DMS 273 treated with DMSO at 0.1 percent for 48 hours (cell line): Measurements from ENCODE around the gene RPA1.
"Not testable (repeated sequence)": the region's sequence is repeated elsewhere in the genome, so short reads cannot be mapped to it uniquely, and the experiment has no call there.

Experiments
- DNase-seq: peaks from one replicate; lab custom pipeline; 2025; lab: John Stamatoyannopoulos, UW

The RPA1 gene

DNA sequence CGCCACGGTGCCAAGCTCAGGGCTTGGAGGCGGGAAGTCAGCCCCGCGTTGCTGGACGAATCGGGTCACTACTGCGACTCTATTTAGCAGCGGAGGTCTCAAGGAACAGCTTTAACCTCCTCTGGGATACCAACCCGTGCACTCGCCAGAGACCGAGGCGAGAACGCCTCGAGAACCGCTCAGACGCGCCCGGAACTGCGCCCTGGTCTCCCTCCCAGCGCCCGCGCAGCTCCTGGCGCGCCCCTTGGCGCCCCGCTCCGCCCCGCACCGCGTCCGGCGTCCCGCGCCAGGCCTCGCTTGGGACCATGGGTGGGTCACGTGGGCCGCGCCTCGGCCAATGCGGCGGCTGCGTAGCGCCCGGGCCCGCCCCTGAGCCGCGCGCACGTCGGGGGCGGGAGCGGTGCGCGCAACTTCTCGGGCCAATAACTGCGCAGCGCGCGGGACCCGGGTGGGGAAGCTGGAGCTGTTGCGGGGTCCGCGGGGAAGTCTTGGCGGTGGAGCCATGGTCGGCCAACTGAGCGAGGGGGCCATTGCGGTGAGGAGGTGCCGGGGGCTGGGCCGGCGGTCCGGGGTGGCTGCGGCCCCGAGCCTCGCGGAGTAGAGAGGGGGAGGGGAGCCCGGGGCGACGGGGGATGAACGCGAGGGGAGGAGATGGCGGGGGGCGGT, at the start of gene RPA1, which contains the start of gene SMYD4:
Gene RPA1 (plus strand): TSS at position 414 of the 666 bp plus-strand sequence. CDS start 89 bp downstream, at position 503.
Gene SMYD4 (minus strand): TSS at position 311 of the 666 bp plus-strand sequence. CDS start 1,908 bp downstream, outside the sequence.
- DNase-seq, result peak; percentile 58

- no peak for DNase-seq
These were observed 47.6 kb upstream of the RPA1 start for GRCh38 chr17:1782171-1782567.

- no peak for DNase-seq
These were observed 46.5 kb upstream of the RPA1 start for GRCh38 chr17:1783271-1783670.

DNA sequence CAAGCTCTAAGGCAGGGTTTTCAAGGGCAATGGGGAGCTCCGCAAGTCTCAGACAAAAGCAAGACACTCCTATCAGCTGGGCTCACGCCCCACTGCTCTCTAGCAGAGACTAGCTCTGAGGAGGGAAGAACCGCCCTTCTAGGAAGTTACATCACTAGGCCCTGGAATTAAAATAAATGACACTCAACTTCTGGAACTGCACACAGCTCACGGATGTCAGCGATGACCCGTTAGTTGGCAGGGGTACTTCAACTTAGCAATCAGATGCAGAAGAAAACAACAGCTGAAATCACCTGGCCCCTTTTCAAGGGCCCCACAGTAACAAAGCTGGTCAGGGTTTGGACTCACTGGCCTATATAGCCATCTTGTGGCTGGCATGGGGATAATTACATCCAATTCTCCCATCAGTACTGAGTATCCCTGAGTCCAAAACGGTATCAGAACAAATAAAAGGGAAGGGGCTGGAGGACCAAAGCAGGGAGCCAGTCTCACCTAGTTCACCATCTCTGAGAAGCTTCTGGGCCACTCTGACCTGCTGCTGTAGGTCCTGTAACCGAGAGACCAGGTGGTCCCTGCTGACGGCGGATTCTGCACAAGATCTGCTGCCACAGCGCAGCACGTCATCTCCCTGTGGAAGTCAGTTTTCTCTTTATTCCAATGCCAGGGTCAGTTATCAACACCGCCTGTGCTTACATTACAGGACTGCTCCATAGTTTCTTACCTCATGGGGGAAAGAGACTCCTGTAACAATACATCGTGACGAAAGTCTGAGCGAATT, 45.8 kb upstream of the RPA1 start:
- no peak for DNase-seq

DNA sequence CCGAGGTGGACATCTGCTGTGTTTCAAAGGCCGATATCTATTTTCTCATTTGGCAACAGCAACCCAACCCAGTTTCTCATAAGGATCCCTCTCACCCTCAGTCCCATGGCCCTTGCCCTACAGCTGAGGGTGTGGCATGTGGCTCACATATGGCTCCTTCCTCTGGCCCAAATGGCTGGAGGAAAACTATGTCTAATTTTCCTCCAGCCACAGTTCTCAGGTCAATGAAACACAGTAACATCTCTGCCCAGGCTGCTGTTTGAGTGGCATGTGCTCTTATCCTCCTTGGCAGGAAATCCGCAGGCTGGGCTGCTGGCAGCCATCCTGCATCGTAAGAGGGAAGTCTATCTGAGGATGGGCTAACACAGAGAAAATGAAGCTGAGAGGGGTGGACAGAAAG, 43.9 kb upstream of the RPA1 start:
- DNase-seq, result no peak

- no peak for DNase-seq
These were observed 43.1 kb upstream of the RPA1 start for GRCh38 chr17:1786708-1787107.

DNA sequence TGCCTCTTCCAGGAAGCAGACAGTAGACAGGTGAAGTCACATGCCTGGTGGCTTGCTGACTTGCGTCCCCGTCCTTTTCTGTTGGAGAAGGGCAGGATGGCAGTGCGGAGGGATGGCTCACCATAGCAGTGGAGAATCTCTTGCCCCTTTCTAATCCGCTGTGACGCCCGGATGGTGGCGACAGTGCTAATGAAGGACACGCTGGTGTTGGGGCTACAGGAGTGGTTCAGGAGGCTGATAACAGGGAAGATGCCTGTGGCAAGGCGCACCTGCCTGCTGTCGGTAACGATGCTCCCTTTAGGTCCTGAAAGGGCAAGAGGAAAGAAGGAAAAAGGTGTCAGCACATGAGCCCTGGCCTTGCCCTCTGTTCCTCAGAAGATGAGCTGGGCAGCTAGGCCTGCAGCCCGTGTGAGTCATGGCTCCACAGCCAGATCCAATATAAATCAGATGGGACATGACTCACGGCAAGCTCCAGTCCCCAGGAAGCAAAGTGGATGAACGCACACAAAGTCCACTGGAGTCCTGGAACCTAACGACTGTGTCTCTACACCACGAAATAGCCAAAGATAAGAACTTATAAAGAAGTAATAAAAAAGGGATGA, 42.4 kb upstream of the RPA1 start:
- no peak for DNase-seq

DNA sequence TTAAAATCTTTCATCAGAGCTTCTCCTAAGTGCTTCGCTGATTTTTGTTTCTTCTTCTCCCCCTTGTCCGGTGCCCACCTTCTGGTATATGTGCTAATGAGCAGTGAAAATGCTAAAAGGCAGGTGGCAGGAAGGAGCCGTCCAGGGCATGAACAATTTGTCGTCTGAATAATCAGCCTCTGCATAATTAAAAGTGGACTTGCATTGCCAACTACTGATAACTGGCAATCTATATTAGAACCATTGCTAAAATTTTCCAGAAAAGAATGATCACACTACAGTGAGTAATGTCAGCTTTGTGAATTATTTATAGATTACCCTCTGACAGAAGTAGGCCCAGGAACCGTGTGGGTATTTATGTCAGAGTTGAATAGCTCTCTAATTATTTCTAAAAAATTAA, 39.9 kb upstream of the RPA1 start:
- DNase-seq, result no peak

DNA sequence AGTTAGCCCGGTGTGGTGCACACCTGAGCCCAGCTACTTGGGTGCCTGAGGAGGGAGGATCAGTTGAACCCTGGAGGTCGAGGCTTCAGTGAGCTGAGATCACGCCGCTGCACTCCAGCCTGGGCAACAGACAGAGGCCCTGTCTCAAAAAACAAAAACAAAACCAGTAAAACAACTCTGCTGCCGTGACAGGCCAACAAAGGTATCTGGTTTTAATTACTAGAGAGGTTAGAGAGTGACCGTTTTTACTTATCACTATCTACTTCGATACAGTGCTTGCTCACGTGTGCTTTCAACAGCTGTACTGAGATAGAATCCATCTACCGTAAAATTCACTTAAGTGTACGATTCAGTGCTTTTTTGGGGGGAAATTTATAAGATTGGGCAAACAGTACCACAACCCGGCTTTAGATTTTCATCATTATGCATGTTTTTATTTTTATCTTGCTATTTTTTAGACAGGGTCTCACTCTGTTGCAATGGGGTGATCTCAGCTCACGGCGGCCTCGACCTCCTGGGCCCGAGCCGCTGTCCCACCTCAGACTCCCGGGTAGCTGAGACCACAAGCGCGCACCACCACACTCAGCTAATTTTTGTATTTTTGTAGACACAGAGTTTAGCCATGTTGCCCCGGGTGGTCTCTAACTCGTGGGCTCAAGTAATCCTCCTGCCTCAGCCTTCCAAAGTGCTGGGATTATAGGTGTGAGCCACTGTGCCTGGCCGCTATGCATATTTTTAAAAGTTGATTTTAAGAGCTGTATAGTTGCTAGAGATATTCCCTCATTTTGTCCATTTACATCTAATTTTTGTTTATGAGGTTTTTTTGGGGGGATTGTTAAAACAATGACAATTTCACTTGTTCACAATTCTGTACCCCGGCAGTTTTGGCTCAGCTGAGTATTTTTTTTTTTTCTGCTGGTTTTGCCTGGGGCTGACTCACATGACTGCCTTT, 37.0 kb upstream of the RPA1 start:
- DNase-seq, result no peak

- no peak for DNase-seq
These were observed 36.4 kb upstream of the RPA1 start for GRCh38 chr17:1793447-1793806.

DNA sequence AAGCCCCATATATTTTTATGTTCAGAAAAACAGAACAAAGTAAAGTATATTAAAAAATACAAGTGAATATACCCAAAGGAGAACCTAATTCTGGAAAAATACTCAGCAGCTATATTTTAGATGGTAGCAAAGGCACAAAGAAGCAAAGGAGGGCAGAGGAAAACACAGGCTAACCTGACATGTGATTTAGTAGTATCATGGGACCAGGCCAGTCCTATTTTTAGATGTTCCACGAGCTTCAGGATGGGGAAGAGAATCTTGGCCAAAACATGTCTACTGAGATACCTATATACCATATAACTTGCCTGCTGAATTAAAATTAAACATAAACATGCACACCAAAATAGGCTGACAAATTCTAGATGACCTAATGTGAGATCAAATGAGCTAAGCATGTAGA, 33.0 kb upstream of the RPA1 start:
- DNase-seq, result no peak

- no peak for DNase-seq
These were observed 32.5 kb upstream of the RPA1 start for GRCh38 chr17:1797323-1797722.

- DNase-seq, result not testable (repeated sequence)
These were observed 32.0 kb upstream of the RPA1 start for GRCh38 chr17:1797846-1798245.

- no peak for DNase-seq
These were observed 29.6 kb upstream of the RPA1 start for GRCh38 chr17:1800240-1800639.

DNA sequence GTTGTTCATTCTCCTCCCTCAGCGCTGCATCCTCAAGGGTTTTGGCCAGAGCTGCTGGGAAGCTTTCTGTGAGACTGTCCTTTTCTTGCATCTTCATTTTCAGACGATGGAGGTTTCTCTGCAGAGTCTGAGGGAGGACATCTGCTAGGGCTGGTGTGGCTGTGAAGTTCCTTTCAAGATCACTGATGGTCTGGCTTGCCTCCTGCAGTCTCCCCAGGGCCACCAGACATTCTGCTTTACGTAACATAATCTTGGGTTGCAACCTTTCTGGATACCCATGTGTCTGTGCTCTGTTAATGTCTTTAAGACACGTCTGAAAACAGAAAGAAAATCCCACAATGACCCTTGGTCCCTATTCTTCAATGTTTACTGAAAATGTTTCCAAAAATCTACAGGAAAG, 29.1 kb upstream of the RPA1 start:
- no peak for DNase-seq

GRCh38 chr17:1802429-1802828, 27.4 kb upstream of the RPA1 start:
- no peak for DNase-seq

DNA sequence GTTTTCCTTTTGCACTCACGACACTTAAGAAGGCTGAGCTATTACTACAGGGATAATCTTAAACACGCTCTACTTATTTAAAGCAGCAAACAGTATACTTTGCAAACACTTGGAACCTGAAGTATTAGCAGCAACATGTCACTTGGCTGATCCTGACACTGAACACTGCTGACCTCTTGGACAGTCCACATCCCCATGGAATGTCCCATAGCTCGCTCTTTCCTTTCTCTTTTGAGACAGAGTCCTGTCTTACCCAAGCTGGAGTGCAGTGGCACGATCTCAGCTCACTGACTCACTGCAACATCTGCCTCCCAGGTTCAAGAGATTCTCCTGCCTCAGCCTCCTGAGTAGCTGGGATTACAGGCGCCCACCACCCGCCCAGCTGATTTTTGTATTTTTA, 26.5 kb upstream of the RPA1 start:
- DNase-seq, result no peak

- no peak for DNase-seq
These were observed 21.9 kb upstream of the RPA1 start for GRCh38 chr17:1807890-1808289.

DNA sequence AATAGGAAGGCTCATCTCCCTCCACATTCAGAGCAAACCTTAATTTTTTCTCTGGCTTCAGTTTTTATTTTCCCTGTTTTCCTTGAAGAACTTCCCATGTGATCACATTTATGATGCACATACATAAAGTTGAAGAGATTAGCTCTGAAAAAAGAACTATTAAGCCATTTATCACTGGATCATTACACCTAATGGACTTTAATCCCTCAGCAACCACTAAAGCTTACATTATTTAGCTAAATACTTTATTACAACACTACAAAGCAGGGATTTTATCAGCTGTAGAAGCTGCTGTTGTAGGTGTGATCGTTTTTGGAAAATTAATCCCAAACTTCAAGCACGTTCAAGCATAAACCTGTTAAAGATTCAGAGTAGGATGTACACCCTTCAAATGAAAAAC, 21.2 kb upstream of the RPA1 start:
- no peak for DNase-seq

GRCh38 chr17:1809815-1810214, 20.0 kb upstream of the RPA1 start:
- not testable (repeated sequence) for DNase-seq

GRCh38 chr17:1810450-1811103, 19.2 kb upstream of the RPA1 start:
- no peak for DNase-seq

DNA sequence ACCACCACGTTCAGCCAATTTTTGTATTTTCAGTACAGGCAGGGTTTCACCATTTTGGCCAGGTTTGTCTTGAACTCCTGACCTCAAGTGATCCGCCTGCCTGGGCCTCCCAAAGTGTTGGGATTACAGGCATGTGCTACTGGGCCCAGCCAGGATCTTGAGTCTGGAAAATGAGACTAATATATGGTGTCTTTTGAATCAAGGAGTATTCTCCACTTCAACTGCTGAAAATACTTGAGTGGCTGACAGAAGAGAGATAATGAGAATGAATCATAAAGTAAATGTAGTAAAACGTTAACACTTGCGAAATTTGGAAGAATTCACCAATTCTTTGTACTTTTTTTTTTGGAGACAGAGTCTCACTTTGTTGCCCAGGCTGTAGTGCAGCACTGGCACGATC, 16.7 kb upstream of the RPA1 start:
- DNase-seq, result no peak
